Upper lobe of left lung (tissue), 4 donors: Measurements from ENCODE around the gene RNF213.

ENCODE experiments used
- EP300 ChIP-seq, 4 donors: sonication (generic); formaldehyde crosslinking; IDR thresholded peaks; one replicate each; pipeline ENCODE4 v1.5.1; 2017; ENCODE audit warnings: antibody characterized with exemption in 4 of 4, control low read depth in 2 of 4
- POLR2A ChIP-seq, 4 donors: fragments of 450-650 bp; IDR thresholded peaks; one replicate each; pipeline ENCODE4 v1.5.1; 2016 to 2017; ENCODE audit warnings: antibody characterized with exemption in 4 of 4, mild to moderate bottlenecking in 2 of 4
- POLR2AphosphoS5 ChIP-seq, 2 donors: sonication (generic); formaldehyde crosslinking; IDR thresholded peaks; one replicate each; pipeline ENCODE4 v1.5.1; 2017; ENCODE audit warnings: antibody characterized with exemption in 2 of 2
- TF ChIP-seq, protein P1 (sequence below), 6 experiments: fragments of 450-650 bp in 4 of 6; fragments of 200-600 bp in 2 of 6; sonication (generic) in 2 of 6; IDR thresholded peaks; one replicate each; pipeline ENCODE4 v1.5.1; 2016 to 2019; ENCODE audit warnings: antibody characterized with exemption in 6 of 6

DNA sequence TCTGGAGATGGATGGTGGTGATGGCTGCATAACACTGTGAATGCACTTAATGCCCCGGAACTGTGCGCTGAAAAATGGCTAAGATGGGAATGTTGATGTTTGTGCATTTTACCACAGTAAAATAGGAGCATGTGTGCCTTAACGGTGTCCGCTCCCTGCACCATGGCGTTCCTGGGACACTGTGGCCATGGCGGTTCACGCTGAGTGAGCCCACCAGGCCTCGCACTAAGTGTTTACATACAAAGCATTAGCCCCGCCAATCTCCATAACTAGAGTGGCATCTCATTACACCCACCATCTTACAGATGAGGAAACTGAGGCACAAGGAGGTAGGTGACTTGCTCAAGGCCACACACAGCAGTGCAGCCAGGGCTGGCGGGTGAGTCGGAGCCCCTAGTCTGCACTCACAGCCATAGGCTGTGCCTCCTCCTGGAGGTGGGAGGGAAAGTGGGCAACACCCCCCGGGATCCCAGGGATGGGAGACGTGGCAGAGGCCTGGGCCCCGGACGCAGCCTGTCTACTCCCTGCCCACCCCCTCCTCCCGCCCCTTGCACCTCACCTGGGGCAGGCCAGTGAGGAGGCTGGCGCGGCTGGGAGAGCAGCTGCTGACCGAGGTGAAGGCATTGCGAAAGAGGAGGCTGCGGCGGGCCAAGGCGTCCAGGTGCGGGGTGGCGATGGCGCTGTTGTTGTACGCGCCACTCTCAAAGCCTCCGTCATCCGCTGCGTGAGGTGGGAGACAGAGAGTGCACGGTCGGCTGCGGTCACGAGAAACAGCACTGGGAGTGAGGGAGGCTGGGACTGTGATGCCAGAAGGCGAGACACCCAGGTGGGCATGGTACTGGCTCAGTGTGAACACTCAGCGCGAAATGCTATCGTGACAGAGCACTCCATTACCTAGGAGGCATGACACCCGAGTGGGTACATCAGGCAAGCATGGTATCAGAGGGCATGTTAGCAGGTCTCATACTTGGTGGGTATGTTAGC, 43.9 kb upstream of the RNF213 start:
- TF ChIP-seq POLR2A (IDR thresholded peaks at IDR 0.05) (no peak), POLR2AphosphoS5 (IDR thresholded peaks at IDR 0.05) (no peak), EP300 (IDR thresholded peaks at IDR 0.05) (no peak)
- TF ChIP-seq, protein P1, sequence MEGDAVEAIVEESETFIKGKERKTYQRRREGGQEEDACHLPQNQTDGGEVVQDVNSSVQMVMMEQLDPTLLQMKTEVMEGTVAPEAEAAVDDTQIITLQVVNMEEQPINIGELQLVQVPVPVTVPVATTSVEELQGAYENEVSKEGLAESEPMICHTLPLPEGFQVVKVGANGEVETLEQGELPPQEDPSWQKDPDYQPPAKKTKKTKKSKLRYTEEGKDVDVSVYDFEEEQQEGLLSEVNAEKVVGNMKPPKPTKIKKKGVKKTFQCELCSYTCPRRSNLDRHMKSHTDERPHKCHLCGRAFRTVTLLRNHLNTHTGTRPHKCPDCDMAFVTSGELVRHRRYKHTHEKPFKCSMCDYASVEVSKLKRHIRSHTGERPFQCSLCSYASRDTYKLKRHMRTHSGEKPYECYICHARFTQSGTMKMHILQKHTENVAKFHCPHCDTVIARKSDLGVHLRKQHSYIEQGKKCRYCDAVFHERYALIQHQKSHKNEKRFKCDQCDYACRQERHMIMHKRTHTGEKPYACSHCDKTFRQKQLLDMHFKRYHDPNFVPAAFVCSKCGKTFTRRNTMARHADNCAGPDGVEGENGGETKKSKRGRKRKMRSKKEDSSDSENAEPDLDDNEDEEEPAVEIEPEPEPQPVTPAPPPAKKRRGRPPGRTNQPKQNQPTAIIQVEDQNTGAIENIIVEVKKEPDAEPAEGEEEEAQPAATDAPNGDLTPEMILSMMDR (IDR thresholded peaks at IDR 0.05) = no peak
